Erythroblast (primary cell): Measurements from ENCODE around the gene GPR31.
A peak's percentile ranks its signal among the peaks of the same experiment; 100 is the strongest.

Source experiments
- DNase-seq, 2 experiments: peaks; one replicate each; lab custom pipeline; 2025; lab: John Stamatoyannopoulos, UW
- GATA1 ChIP-seq: IDR thresholded peaks from 2 replicates; pipeline ENCODE4 v1.6.1; 2011; ENCODE audit warnings: low read depth, mild to moderate bottlenecking, control low read depth, low read length, moderate library complexity
- POLR2A ChIP-seq: IDR thresholded peaks from 2 replicates; pipeline ENCODE4 v1.6.1; 2011; ENCODE audit warnings: mild to moderate bottlenecking, low read length

Gene GPR31

DNA sequence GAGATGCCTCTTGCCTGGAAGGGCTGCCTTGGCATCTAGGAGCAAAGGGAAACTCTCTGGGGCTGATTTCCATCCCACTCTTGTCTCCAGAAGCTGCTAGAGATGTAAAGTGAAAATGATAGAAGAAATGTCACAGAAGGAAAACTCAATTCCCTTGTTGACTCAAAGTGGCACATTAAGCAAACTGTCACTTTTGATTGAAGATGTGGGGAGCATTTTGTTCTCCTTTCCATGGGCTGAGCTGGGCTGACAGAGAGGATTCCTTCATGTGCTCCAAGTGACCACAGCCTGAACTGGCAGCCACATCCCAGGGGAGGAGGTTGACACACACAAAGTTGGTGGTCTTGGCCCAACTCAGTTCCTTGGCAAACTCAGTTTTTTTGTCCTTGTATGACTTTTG lies 9.8 kb downstream of the GPR31 start:
- TF ChIP-seq POLR2A (no peak), GATA1 (no peak)
- DNase-seq: no peak

DNA sequence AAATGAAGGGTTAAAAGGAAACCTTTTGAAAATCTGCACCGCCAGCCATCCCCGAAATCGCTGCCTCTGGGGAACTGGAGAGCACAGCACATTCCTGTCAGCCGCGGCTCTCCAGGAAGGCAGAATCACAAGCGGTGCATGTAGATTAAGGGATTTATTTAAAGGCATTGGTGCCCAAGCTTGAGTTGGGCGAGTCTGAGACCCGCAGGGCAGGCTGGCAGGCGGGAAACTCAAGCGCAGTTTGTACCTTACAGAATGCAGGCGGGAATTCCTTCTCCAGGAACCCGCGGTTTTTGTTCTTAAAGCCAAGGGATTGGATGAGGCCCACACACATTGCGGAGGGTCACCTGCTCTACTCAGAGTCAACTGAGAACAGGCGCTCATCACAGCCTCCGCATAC lies 10.8 kb downstream of the GPR31 start:
- DNase-seq: no peak
- TF ChIP-seq POLR2A (no peak), GATA1 (no peak)

DNA sequence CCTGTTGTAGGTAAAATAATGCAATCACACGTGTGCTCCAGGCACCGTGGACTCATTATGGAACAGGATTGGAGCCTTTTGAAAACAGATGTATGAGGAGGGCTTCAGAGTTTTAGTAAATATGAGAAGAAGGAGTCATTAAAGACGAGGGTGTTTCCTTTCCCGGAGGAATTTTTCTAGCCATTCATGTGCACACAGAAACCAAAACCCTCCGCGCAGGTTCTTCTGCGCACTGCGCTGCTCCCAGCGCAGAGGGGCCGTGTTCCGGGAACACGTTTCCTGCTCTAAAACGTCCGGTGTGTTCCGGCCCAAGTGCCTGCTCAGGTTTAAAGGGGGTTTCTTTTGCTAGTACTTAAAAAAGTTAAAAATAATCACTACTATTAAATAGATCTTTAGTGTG lies 11.6 kb downstream of the GPR31 start:
- TF ChIP-seq POLR2A (no peak), GATA1 (no peak)
- DNase-seq: no peak

GRCh38 chr6:167145461-167145860 lies 12.3 kb downstream of the GPR31 start:
- DNase-seq: no peak
- TF ChIP-seq GATA1 (no peak), POLR2A (no peak)

DNA sequence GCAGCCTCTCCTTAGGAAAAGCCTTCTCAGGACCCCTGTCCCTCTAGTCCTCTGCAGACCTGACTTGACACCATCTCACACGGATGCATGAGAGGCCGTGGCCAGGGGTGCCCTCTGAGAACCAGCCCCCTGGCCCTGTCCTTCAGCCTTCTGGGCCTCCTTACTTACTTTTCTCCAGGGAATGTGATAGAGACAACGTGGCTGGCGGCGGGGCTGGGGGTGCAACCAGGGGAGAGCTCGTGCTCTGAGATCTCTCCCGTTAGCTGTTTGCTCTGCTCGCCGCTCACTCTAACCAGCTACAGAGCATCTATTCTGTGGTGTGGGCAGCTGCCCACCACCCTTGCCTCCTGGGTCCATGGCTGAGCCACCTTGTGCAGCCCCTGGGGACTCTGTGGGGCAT lies 14.7 kb downstream of the GPR31 start:
- DNase-seq: no peak
- TF ChIP-seq GATA1 (no peak), POLR2A (no peak)

DNA sequence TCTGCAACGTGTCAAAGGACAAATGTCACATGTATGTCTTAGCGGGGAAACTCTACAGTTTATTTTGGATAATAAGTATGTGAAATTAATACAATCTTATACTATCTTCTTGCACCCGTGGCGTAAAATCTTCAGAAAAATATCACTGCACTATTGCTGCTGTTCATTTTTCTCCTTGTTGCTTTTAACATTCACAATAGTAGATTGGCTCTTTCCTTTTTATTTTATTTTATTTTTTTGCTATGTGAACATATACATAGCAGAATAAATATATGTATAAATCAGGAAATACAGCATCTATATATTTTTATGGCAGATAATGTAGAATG lies 15.4 kb downstream of the GPR31 start:
- no peak for DNase-seq
- TF ChIP-seq POLR2A (no peak), GATA1 (no peak)

DNA sequence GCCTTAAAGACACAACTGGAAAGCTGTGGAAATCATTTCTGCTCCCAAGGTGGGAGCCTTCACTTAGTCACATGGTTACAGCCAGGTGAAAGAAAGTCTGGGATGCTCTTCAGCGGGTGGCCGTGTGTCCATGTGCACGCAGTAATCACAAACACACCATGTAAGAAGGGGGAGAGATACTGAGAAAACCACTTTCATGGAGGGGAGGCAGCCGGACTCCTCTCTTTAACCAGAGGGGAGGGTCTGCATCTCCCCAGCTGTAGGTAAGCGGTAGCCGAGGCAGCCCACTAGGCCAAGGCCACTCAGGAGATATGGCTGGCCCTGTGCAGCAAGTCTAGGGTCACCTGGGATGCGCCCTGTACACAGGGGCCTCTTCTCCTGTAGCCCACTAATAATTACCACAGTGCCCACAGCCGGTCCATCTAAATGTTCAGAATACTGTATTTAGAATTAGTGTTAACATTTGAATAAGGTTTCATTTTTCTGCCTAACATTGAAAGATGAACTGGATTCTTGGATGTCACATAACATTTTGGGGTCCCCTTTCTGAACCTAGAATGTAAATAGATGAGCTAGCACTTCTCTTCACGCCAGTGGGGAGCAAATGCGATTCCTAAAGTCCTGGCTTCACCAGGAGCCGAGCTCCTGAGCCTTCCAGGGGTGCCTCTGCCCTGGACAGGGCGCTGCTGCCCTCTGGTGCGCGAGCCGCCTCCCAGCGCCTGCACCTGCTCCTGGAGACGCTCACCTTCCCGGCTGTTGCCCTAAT lies 15.9 kb downstream of the GPR31 start:
- TF ChIP-seq GATA1: no peak
- no peak for TF ChIP-seq POLR2A
- peak in 1 of 2 experiments; percentile 29 for DNase-seq

GRCh38 chr6:167140589-167141474 lies 16.9 kb downstream of the GPR31 start:
- DNase-seq: no peak

DNA sequence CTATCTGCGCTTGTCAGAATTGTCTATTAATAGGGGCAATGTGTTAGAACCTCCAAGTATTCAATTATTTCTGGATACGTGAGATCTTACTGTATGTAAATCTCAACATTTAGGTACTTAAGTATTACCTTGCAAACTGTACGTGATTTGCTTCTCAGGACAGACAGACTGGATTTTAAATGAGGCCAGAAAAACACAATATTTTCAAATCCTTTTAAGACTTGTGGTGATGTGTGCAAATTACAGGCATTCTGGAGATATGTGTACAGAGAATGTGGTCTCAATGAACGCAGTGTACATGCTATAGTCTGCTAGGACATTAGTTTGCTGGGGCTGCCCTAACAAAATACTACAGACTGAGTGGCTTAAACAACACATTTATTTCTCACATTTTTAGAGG lies 18.0 kb downstream of the GPR31 start:
- no peak for TF ChIP-seq POLR2A
- TF ChIP-seq GATA1: no peak
- DNase-seq: no peak

More at GRCh38 chr6:167140589-167141474, 16.9 kb downstream of the GPR31 start:
- no peak for TF ChIP-seq GATA1
- TF ChIP-seq POLR2A: no peak

DNA sequence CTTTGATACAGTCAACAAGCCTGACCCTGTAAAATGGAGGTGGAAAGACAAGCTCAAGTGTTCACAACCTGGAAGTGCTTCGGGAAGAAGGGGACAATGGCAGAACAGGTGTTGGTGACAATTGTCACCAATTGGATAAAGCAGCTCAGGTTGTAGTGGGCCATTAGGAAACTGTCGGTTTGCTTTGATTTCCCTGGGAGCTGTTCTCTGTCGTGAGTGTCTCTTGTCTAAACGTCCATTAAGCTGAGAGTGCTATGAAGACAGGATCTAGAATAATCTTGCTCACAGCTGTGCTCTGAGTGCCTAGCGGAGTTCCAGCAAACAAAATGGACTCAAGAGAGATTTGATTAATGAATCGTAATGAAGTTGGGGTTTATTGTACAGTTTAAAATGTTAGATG lies 19.9 kb downstream of the GPR31 start:
- no peak for DNase-seq

GRCh38 chr6:167137081-167137480 lies 20.7 kb downstream of the GPR31 start:
- no peak for DNase-seq
- TF ChIP-seq POLR2A (no peak), GATA1 (no peak)

More for the DNA sequence above, 19.9 kb downstream of the GPR31 start:
- TF ChIP-seq POLR2A: no peak
- TF ChIP-seq GATA1: no peak

DNA sequence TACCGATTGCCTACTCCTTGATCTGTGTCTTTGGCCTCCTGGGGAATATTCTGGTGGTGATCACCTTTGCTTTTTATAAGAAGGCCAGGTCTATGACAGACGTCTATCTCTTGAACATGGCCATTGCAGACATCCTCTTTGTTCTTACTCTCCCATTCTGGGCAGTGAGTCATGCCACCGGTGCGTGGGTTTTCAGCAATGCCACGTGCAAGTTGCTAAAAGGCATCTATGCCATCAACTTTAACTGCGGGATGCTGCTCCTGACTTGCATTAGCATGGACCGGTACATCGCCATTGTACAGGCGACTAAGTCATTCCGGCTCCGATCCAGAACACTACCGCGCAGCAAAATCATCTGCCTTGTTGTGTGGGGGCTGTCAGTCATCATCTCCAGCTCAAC lies 21.4 kb downstream of the GPR31 start:
- no peak for DNase-seq
- TF ChIP-seq GATA1 (no peak), POLR2A (no peak)

- no peak for DNase-seq
- TF ChIP-seq POLR2A (no peak), GATA1 (no peak)
These were observed 23.1 kb downstream of the GPR31 start for GRCh38 chr6:167134448-167135328.
